Neutrophil (primary cell): ENCODE measurements around the gene NKAIN1.
"Not testable (repeated sequence)": the region's sequence is repeated elsewhere in the genome, so short reads cannot be mapped to it uniquely, and the experiment has no call there.

ENCODE experiments used
- H3K27ac ChIP-seq: fragments of 200-600 bp; sonication (generic); 2 replicates; pipeline ENCODE4 v1.5.1; 2016; ENCODE audit warnings: mild to moderate bottlenecking, moderate library complexity
- H3K27me3 ChIP-seq: fragments of 200-600 bp; sonication (generic); 2 replicates; pipeline ENCODE4 v1.6.0; 2016; ENCODE audit warnings: mild to moderate bottlenecking
- H3K36me3 ChIP-seq: fragments of 200-600 bp; sonication (generic); 2 replicates; pipeline ENCODE4 v1.5.1; 2017
- H3K4me1 ChIP-seq, 2 experiments: fragments of 200-600 bp in 1 of 2; sonication (generic) in 1 of 2; 1 replicate in 1 of 2; 2 replicates in 1 of 2; pipeline versions ENCODE4 v1.5.1 to v1.6.1; 2013 to 2016; ENCODE audit warnings: low read depth in 1 of 2, low read length in 1 of 2, mild to moderate bottlenecking in 1 of 2, moderate library complexity in 1 of 2; ENCODE audit not compliant: control insufficient read depth in 1 of 2, insufficient read depth in 1 of 2
- H3K4me3 ChIP-seq, 2 experiments: fragments of 200-600 bp in 1 of 2; sonication (generic) in 1 of 2; 1 replicate in 1 of 2; 2 replicates in 1 of 2; pipeline ENCODE4 v1.5.1; 2013 to 2016; ENCODE audit warnings: low read depth in 1 of 2, low read length in 1 of 2, mild to moderate bottlenecking in 1 of 2, moderate library complexity in 1 of 2
- H3K9me3 ChIP-seq: fragments of 200-600 bp; sonication (generic); 2 replicates; pipeline ENCODE4 v1.5.1; 2016
- TF ChIP-seq, protein P1 (sequence below): fragments of 200-600 bp; sonication (generic); IDR thresholded peaks from 2 replicates; pipeline ENCODE4 v1.5.1; 2016; ENCODE audit warnings: antibody characterized with exemption

Gene NKAIN1

DNA sequence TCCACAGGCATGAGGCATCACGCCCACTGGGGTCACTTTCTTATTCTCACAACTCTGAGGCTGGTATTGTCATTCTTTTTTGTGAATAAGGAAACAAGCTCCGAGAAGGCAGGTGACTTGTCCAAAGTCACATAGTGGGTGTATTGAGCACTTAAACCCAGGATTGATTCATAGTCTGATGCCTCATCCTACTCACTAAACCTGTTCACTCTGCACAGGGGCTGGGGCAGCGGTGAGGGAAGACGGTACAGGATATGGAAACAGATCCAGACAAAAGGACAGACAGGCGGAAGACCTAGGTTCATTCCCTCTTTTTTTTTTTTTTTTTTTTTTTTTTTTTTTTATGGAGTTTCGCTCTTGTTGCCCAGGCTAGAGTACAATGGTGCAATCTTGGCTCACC lies 56.6 kb downstream of the NKAIN1 start:
- TF ChIP-seq, protein P1, sequence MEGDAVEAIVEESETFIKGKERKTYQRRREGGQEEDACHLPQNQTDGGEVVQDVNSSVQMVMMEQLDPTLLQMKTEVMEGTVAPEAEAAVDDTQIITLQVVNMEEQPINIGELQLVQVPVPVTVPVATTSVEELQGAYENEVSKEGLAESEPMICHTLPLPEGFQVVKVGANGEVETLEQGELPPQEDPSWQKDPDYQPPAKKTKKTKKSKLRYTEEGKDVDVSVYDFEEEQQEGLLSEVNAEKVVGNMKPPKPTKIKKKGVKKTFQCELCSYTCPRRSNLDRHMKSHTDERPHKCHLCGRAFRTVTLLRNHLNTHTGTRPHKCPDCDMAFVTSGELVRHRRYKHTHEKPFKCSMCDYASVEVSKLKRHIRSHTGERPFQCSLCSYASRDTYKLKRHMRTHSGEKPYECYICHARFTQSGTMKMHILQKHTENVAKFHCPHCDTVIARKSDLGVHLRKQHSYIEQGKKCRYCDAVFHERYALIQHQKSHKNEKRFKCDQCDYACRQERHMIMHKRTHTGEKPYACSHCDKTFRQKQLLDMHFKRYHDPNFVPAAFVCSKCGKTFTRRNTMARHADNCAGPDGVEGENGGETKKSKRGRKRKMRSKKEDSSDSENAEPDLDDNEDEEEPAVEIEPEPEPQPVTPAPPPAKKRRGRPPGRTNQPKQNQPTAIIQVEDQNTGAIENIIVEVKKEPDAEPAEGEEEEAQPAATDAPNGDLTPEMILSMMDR: no peak
- H3K9me3 ChIP-seq: no peaks in the 10 kb centered on the region
- H3K36me3 ChIP-seq: no peaks in the 10 kb centered on the region
- peaks cover 7 to 10% of the 10 kb centered on the region in 2 experiments for H3K4me1 ChIP-seq
- no peak overlapping the region for H3K4me3 ChIP-seq
- peaks cover 52% of the 10 kb centered on the region for H3K27me3 ChIP-seq
- H3K27ac ChIP-seq: no peak overlapping the region

GRCh38 chr1:31182352-31182751 lies 57.3 kb downstream of the NKAIN1 start:
- no peaks in the 10 kb centered on the region for H3K9me3 ChIP-seq
- no peak overlapping the region for H3K4me3 ChIP-seq
- H3K27ac ChIP-seq: no peak overlapping the region
- peaks cover 54% of the 10 kb centered on the region for H3K27me3 ChIP-seq
- H3K4me1 ChIP-seq: peaks cover 7 to 10% of the 10 kb centered on the region in 2 experiments
- TF ChIP-seq, protein P1: no peak
- H3K36me3 ChIP-seq: no peaks in the 10 kb centered on the region

DNA sequence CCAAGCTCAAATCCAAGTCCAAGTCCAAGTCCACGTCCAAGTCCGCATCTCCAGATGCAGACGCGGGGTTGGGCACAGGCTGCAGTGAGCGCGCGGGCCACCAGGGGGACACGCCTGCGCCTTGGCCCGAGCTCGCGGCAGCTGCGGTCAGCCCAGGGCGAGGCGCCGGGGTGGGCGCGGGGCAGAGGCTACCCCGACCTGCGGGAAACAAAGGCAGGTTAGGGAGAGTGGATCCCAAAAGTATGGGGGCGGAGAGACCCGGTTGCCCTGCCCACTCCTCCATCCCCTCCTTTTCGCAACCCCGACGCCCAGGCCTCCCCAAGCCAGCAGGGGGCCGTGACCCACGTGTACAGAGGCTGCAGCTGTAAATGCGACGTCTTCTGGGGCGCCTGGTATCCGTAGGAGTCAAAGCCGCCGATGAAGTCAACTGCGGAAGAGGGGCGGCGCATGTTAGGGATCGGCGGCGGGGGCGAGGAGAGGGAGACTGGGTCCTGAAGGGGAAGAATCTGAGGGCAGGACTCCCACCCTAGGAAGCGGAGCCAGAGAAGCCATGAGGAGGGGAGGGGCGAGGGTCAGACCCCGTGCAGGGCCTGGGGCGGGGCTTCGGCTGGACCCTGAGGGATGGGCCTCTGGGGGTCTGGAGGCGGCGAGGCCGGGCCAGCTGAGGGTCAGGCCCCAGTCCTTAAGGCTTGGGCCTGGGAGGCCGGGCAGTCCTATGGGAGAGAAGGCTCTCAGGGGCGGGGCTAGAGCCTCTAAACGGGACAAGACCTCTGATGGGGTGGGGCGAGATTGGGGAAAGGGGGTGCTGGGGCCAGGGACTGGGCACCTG lies 58.0 kb downstream of the NKAIN1 start:
- H3K27me3 ChIP-seq: peaks cover 54% of the 10 kb centered on the region
- H3K4me1 ChIP-seq: peaks cover 7 to 10% of the 10 kb centered on the region in 2 experiments
- TF ChIP-seq, protein P1: peak; percentile 42
- H3K4me3 ChIP-seq: no peak overlapping the region
- H3K9me3 ChIP-seq: no peaks in the 10 kb centered on the region
- no peak overlapping the region for H3K27ac ChIP-seq
- H3K36me3 ChIP-seq: no peaks in the 10 kb centered on the region

DNA sequence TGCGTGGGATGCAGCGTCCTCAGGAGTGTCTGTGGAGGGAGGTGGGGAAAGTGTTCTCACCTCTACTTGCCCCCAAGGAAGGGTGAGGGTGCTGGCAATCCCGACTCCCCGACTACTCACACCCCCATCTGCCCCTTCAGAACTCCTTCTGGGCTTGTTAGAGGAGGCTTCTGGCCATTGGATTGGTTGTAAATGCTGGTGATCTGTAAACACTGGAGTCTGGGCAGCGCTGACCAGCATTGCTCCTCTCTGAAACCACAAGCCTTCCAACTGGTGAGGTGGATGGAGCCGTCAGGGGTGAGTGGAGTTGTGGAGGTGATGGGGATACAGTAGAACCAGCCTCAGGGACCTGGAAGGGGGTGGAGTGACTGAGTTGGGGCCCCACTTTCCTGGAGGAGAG lies 59.3 kb downstream of the NKAIN1 start:
- Histone ChIP-seq H3K36me3 (no peaks in the 10 kb centered on the region), H3K4me1 (peaks cover 7 to 10% of the 10 kb centered on the region in 2 experiments), H3K27me3 (peaks cover 54% of the 10 kb centered on the region), H3K27ac (no peak overlapping the region), H3K4me3 (no peak overlapping the region), H3K9me3 (no peaks in the 10 kb centered on the region)
- TF ChIP-seq, protein P1: no peak

- H3K27me3 ChIP-seq: peaks cover 32% of the 10 kb centered on the region
- not testable (repeated sequence) for H3K9me3 ChIP-seq
These were observed 63.4 kb downstream of the NKAIN1 start for GRCh38 chr1:31176291-31176690.

GRCh38 chr1:31170486-31170735 lies 69.3 kb downstream of the NKAIN1 start:
- no peak overlapping the region for H3K27ac ChIP-seq
- no peak overlapping the region for H3K4me3 ChIP-seq
- no peaks in the 10 kb centered on the region for H3K27me3 ChIP-seq
- no peaks in the 10 kb centered on the region for H3K4me1 ChIP-seq
- H3K9me3 ChIP-seq: no peaks in the 10 kb centered on the region
- TF ChIP-seq, protein P1: no peak
- H3K36me3 ChIP-seq: no peaks in the 10 kb centered on the region

More at GRCh38 chr1:31176291-31176690, 63.4 kb downstream of the NKAIN1 start:
- H3K4me1 ChIP-seq, H3K27ac ChIP-seq, H3K36me3 ChIP-seq, H3K4me3 ChIP-seq: not testable (repeated sequence)
